ENCODE measurements around the gene GH1.

GRCh38 chr17:63934183-63935112, 15.8 kb upstream of the GH1 start:
- no peak for TF ChIP-seq SIN3A (IDR thresholded peaks at IDR 0.05; ENCODE audit: borderline replicate concordance, insufficient read depth, low read depth, low read length)
- TF ChIP-seq CTCF (IDR thresholded peaks at IDR 0.05), result no peak
- TF ChIP-seq POLR2AphosphoS5 (IDR thresholded peaks at IDR 0.05; ENCODE audit: low read depth, low read length), result no peak

Measured in Panc1 (cell line).